IgD-negative memory B cell (primary cell): ENCODE results near the gene TBL1X. TPM values are rescaled to one million over a fixed set of nuclear protein-coding genes. Genes with fewer than 3 reads are reported as not detected.

Experiments used
- H3K27ac Mint-ChIP-seq, 3 donors: one replicate each; pipeline ENCODE4 v1.8.0; 2020 to 2022; ENCODE audit warnings: mild to moderate bottlenecking in 3 of 3, mixed read lengths in 3 of 3, moderate library complexity in 1 of 3
- H3K27me3 Mint-ChIP-seq: one replicate; pipeline ENCODE4 v1.8.0; 2021; ENCODE audit warnings: mixed read lengths
- H3K36me3 Mint-ChIP-seq: one replicate; pipeline ENCODE4 v1.8.0; 2020; ENCODE audit warnings: mild to moderate bottlenecking, mixed read lengths
- H3K4me1 Mint-ChIP-seq, 3 donors: one replicate each; pipeline ENCODE4 v1.8.0; 2020 to 2022; ENCODE audit warnings: mixed read lengths in 3 of 3, mild to moderate bottlenecking in 1 of 3
- H3K4me3 Mint-ChIP-seq, 4 donors: one replicate each; pipeline ENCODE4 v1.8.0; 2020 to 2022; ENCODE audit warnings: mild to moderate bottlenecking in 4 of 4, mixed read lengths in 4 of 4, moderate library complexity in 3 of 4
- H3K9me3 Mint-ChIP-seq, 3 donors: one replicate each; pipeline ENCODE4 v1.8.0; 2020 to 2021; ENCODE audit warnings: mixed read lengths in 3 of 3, mild to moderate bottlenecking in 1 of 3
- polyA plus RNA-seq: library from polyadenylated mRNA; unstranded; fragments of 300-500 nt; fragmentation: Illumina TruSeq; gene quantifications from one replicate; pipeline ENCODE4 v1.2.3, GENCODE V29; 2021

TBL1X gene
- polyA plus RNA-seq, 1 donor from 2014 or later: 11.5 TPM

DNA sequence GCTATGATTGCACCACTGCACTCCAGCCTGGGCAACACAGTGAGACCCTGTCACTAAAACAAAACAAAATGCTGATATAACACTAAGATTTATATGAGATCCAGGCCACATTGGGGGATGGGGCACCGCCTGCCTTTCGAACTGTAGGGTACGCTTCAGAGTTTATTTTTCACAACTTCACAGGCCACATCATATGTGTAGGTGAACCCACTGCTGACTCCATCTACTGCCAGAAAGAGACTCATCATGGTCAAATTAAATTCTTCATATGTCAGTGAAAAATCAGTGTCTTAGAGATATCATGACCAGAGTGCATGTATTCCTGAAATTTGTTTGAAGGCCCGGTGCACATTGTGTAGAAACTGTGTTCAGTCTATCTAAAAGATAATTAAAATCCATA lies 178.9 kb downstream of the TBL1X start:
- Mint-ChIP-seq H3K27ac (peak overlapping the region; percentile 5 to 51 (median 43)), H3K9me3 (no peaks in the 10 kb centered on the region), H3K4me1 (peaks cover 11 to 16% (median 11%) of the 10 kb centered on the region in 3 donors), H3K36me3 (peaks cover 8% of the 10 kb centered on the region), H3K4me3 (no peak overlapping the region), H3K27me3 (no peaks in the 10 kb centered on the region)

DNA sequence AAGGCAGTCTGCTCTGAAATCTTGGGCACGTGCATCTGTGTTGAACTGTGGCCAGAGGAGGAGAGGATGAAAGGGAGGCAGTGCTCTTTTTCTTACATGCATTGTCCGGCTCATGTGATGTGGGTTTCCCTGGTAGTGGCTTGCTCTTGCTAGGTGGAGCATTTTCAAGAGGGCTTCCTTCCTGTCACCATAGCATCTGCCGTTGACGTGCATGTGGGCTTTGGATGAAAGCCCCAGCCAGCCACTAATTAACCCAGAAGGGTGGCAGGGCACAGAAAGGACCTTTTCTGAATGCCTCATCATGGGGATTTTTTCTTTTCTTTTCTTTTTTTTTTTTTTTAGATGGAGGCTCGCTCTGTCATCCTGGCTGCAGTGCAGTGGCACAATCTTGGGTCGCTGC lies 179.5 kb downstream of the TBL1X start:
- Mint-ChIP-seq H3K4me1 (peaks cover 11 to 13% (median 11%) of the 10 kb centered on the region in 3 donors), H3K4me3 (peak overlapping the region in 1 of 4 donors; percentile 44), H3K9me3 (no peaks in the 10 kb centered on the region), H3K27ac (peak overlapping the region; percentile 5 to 51 (median 43)), H3K27me3 (no peaks in the 10 kb centered on the region), H3K36me3 (peaks cover 8% of the 10 kb centered on the region)

DNA sequence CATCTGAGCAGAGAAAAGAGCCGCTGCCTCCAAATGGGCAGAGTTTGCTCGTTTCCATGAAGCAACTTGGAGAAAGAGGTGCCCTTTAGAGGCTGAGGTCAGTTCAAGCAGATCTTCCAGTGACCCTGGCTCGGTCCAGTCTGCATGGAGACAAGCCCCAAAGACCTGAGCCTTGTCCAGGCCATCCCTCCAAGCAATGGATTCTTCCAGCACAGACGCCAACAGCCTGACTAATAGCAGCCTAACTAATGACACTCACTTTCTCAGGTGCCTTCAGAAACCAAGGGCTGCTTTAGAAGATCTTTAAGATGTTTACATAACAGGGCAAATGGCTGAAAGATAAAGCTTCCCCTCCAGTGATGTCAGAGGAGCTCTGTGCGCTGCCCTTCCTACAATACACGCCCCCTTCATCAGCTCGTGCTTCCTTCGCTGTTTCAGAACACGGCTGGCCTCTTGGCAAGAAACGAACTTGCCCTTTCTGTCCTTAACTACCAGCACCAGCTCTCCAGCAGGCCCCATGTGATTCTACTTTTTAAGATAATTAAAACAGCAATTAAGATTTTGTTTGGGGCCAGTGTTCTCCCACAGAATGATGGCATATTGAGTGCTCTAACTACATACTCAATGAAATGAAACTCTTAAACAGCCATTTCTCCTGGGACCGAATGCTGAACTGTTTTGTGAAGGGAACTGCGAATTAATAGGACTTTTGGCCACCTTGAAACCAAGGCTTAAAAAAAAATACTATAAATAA lies 181.8 kb downstream of the TBL1X start:
- H3K9me3 Mint-ChIP-seq: no peaks in the 10 kb centered on the region
- H3K4me1 Mint-ChIP-seq: peaks cover 11 to 15% (median 11%) of the 10 kb centered on the region in 3 donors
- no peaks in the 10 kb centered on the region for H3K27me3 Mint-ChIP-seq
- no peak overlapping the region for H3K4me3 Mint-ChIP-seq
- peaks cover 8% of the 10 kb centered on the region for H3K36me3 Mint-ChIP-seq
- H3K27ac Mint-ChIP-seq: no peak overlapping the region

DNA sequence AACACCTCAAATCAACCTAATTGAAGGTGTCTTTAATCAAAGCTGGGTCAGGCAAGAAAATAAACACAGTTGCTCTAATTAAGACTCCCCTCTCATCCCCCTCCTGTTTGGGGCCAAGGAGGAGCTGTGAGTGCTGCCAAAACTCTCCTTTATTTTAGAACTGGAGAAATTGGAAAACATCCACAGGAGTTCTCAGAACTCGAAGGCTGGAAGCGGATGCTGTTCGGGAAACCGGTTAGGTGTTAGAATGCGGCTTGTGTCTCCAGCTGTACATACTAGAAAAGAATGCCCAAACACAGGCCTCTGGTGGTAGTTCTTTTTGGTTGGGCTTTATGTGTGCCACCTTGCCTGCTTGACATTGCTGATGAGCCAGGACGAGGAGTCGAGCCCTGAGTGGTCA lies 182.6 kb downstream of the TBL1X start:
- H3K9me3 Mint-ChIP-seq: no peaks in the 10 kb centered on the region
- no peaks in the 10 kb centered on the region for H3K27me3 Mint-ChIP-seq
- H3K36me3 Mint-ChIP-seq: peaks cover 8% of the 10 kb centered on the region
- H3K4me3 Mint-ChIP-seq: no peak overlapping the region
- H3K27ac Mint-ChIP-seq: no peak overlapping the region
- H3K4me1 Mint-ChIP-seq: peaks cover 6 to 15% (median 12%) of the 10 kb centered on the region in 3 donors

DNA sequence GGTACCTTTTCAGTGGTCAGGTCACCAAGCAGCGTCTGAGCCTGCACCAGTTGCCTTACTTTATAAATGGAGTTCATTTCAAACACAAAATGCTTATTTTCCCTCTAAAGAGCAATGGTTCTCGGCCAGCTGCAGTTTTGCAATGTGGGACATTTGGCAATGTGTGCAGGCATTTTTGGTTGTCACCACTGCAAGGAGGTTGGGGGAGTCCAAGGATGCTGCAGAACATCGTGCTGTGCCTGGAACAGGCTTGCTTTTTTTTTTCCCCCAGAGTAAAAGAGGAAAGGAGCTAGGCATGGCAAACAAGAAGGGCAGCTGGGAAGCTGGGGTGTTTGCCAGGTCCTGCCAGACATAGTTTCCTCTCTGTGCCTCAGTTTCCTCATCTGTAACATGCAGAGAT lies 185.2 kb downstream of the TBL1X start:
- Mint-ChIP-seq H3K27ac (peak overlapping the region in 1 of 3 donors; percentile 75), H3K4me3 (no peak overlapping the region), H3K27me3 (no peaks in the 10 kb centered on the region), H3K9me3 (no peaks in the 10 kb centered on the region), H3K36me3 (peaks cover 4% of the 10 kb centered on the region), H3K4me1 (peaks cover 0 to 8% (median 7%) of the 10 kb centered on the region in 3 donors)

DNA sequence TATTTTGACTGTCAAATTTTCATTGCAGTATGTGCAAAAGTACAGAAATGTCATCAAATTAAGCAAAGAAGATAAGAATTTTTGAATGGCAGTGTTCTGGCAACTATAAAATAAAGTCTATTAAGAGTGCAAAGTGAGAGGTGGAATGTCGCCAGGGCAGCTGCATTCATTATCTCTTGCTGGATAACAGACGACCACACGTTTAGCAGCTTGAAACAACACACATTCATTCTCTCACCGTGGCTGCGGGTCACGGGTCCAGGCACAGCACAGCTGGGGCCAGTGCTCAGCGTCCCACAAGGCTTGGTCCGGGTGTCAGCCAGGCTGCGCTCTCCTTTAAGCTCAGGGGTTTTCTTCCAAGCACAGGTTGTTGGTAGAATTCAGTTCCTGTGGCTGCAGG lies 186.9 kb downstream of the TBL1X start:
- peaks cover 10 to 17% (median 15%) of the 10 kb centered on the region in 3 donors for H3K4me1 Mint-ChIP-seq
- H3K36me3 Mint-ChIP-seq: peaks cover 4% of the 10 kb centered on the region
- H3K4me3 Mint-ChIP-seq: no peak overlapping the region
- H3K27ac Mint-ChIP-seq: no peak overlapping the region
- H3K9me3 Mint-ChIP-seq: no peaks in the 10 kb centered on the region
- H3K27me3 Mint-ChIP-seq: no peaks in the 10 kb centered on the region

DNA sequence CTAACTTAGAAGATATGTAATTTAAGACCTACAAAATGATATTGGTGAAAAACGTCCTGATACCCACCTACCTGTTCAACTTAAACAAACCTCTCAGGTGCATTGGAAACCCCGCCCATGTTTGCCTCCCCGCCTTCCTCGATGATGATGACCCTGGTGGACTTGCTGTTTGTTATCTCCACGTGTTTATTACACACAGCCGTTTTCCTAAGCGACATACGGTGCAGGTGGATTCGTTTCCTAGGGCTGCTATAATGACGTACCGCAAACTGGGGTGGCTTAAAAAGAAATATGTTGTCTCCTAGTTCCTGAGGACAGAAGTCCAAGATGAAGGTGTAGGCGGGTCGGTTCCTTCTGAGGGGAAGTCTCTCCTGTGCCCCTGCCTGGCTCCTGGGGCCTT lies 190.1 kb downstream of the TBL1X start:
- no peak overlapping the region for H3K27ac Mint-ChIP-seq

DNA sequence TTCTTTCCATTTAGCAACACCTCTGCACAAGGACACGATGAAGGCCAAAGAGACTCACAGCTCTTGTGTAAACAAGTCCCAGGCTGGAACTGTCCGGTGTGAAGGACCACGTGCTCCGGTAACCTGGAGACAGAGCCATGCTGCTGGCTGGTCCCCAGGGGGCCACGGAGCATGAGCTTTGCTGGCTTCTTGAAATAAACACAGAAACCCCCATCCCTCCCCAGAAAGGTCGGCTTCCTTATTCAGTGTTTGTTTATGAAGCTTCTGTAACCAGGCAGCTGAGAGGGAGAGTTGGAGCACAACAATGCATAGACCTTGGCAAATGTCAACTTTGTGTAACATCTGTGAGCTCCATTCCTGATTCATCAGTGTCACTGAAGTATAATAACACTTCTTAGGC lies 191.4 kb downstream of the TBL1X start:
- H3K27ac Mint-ChIP-seq: peak overlapping the region; percentile 91 to 98 (median 94)
- peaks cover 0 to 4% (median 4%) of the 10 kb centered on the region in 3 donors for H3K9me3 Mint-ChIP-seq
- H3K4me3 Mint-ChIP-seq: peak overlapping the region in 3 of 4 donors; percentile 19 to 81 (median 65)
- H3K27me3 Mint-ChIP-seq: no peaks in the 10 kb centered on the region
- H3K36me3 Mint-ChIP-seq: peaks cover 11% of the 10 kb centered on the region
- H3K4me1 Mint-ChIP-seq: peaks cover 11 to 20% (median 12%) of the 10 kb centered on the region in 3 donors

More for the DNA sequence above, 190.1 kb downstream of the TBL1X start:
- Mint-ChIP-seq H3K27me3 (no peaks in the 10 kb centered on the region), H3K4me3 (no peak overlapping the region), H3K36me3 (peaks cover 11% of the 10 kb centered on the region), H3K4me1 (peaks cover 11 to 20% (median 12%) of the 10 kb centered on the region in 3 donors), H3K9me3 (peaks cover 0 to 4% (median 4%) of the 10 kb centered on the region in 3 donors)

DNA sequence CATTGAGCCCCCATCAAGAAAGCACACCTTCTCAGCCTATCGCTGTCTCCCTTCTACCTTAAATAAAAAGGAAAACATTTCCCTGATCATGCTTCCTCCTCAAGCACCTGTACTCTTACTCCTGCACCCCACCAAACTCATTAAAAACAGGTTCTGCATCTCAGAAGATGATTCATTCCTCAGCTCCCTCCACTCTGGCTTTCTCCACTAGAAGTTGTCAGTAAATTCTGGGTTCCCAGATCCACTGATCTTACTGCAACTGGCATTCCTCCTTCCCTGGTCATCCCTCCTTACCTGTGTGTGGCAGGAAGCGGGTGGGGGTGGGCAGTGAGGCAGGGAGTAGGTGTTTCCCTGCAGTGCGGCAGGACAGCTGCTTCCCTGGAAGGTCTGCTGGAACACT lies 192.0 kb downstream of the TBL1X start:
- H3K9me3 Mint-ChIP-seq: peaks cover 0 to 4% (median 4%) of the 10 kb centered on the region in 3 donors
- H3K27ac Mint-ChIP-seq: peak overlapping the region; percentile 91 to 98 (median 94)
- peaks cover 11 to 20% (median 12%) of the 10 kb centered on the region in 3 donors for H3K4me1 Mint-ChIP-seq
- no peaks in the 10 kb centered on the region for H3K27me3 Mint-ChIP-seq
- H3K36me3 Mint-ChIP-seq: peaks cover 11% of the 10 kb centered on the region
- peak overlapping the region in 3 of 4 donors; percentile 63 to 81 (median 65) for H3K4me3 Mint-ChIP-seq

DNA sequence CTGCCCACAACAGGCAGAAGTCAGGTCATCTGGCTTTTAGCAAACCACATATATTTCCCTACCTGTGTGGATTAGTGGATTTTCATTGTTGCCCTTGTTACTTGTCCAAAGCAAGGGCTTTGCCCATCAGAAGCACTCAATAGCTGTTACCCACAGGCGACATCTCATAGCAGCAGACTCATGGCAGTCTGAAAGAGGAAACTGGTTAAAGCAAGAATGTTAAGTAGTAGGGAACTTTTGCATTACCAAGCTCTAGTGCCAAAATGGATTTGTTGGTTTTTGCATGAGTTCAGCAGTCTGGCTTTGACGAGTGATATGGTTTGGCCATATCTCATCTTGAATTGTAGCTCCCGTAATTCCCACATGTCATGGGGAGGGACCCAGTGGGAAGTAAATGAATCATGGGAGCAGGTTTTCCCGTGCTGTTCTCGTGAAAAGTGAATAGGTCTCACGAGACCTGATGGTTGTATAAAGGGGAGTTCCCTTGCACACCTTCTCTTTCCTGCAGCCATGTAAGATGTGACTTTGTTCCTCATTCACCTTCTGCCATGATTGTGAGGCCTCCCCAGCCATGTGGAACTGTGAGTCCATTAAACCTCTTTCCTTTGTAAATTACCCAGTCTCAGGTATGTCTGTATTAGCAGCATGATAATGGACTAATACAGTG lies 192.9 kb downstream of the TBL1X start:
- Mint-ChIP-seq H3K36me3 (peaks cover 11% of the 10 kb centered on the region), H3K4me1 (peaks cover 11 to 20% (median 11%) of the 10 kb centered on the region in 3 donors), H3K4me3 (peak overlapping the region in 2 of 4 donors; percentile 11 to 81), H3K27me3 (no peaks in the 10 kb centered on the region), H3K27ac (peak overlapping the region; percentile 91 to 98 (median 94)), H3K9me3 (peaks cover 0 to 4% (median 4%) of the 10 kb centered on the region in 3 donors)

DNA sequence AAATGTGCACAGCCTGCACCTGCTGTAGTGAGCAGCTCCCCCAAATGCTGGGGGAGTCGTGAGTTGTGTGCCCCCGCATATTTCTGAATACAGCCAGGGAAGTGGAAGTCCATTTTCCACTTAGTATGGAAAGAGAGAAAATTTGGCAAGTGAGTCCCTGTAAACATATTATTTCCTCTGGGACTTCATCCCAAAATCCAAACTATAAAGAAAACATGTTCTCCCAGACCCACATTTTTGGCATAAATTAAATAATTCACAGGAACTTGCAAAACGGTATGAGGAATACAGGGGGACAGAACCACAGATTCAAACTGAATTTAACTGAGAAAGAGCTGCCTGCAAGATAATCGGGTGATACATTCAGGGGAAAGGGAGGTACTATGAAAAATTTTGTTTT lies 193.6 kb downstream of the TBL1X start:
- Mint-ChIP-seq H3K27ac (peak overlapping the region in 2 of 3 donors; percentile 88 to 94), H3K4me1 (peaks cover 11 to 20% (median 11%) of the 10 kb centered on the region in 3 donors), H3K27me3 (no peaks in the 10 kb centered on the region), H3K36me3 (peaks cover 11% of the 10 kb centered on the region), H3K9me3 (peaks cover 0 to 4% (median 4%) of the 10 kb centered on the region in 3 donors), H3K4me3 (no peak overlapping the region)

DNA sequence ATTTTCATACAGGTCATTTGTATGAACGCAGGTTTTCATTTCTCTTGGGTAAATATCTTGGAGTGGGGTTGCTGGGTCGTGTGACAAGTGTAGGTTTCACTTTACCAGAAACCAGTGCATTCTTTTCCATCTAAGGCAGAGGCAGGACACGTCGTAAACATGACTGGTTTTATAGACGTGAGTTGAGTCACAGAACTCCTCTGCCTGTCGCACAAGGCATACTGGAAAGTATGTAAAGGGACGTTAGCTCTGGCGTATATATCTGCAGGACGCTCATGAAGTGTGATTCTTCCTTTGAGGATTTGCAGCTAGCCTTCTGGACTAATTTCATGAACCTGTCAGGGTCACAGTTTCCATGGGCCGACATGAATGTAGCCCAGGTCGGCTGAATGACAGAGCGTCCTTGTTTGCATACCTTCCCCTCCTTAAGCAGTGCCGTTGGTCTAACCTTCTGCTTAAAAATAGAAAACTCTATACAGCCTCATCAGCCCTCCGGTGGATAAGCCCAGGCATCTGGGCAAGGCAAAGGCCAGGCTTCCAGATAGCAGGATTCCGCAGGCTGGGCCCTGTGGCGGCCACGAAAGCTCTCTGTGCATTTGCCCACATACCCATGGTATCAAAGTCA lies 194.8 kb downstream of the TBL1X start:
- H3K4me3 Mint-ChIP-seq: no peak overlapping the region
- peaks cover 7% of the 10 kb centered on the region for H3K36me3 Mint-ChIP-seq
- peaks cover 9 to 20% (median 11%) of the 10 kb centered on the region in 3 donors for H3K4me1 Mint-ChIP-seq

DNA sequence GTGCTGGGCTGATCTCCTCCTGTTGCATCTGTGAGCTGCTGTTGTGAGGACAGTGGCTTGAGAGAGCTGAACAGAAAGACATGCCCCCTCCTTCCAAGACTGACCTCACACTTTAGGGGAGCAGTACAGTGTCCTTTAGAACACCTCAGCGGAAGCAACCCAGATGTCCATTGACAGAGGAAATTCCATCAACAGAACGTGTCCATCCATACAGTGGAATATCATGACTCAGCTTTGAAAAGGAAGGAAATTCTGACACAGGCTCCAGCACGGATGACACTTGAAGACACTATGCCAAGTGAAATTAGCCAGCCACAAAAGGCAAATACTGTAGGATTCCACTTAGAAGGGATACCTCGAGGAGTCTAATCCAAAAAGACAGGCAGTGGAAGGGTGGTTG lies 197.3 kb downstream of the TBL1X start:
- H3K9me3 Mint-ChIP-seq: peaks cover 0 to 4% (median 4%) of the 10 kb centered on the region in 3 donors
- peak overlapping the region in 1 of 4 donors; percentile 53 for H3K4me3 Mint-ChIP-seq
- H3K27ac Mint-ChIP-seq: no peak overlapping the region
- H3K27me3 Mint-ChIP-seq: no peaks in the 10 kb centered on the region
- H3K36me3 Mint-ChIP-seq: peaks cover 7% of the 10 kb centered on the region
- peaks cover 0 to 8% (median 2%) of the 10 kb centered on the region in 3 donors for H3K4me1 Mint-ChIP-seq

More for the DNA sequence above, 194.8 kb downstream of the TBL1X start:
- peak overlapping the region in 1 of 3 donors; percentile 41 for H3K27ac Mint-ChIP-seq
- no peaks in the 10 kb centered on the region for H3K27me3 Mint-ChIP-seq
- peaks cover 0 to 4% (median 4%) of the 10 kb centered on the region in 3 donors for H3K9me3 Mint-ChIP-seq

DNA sequence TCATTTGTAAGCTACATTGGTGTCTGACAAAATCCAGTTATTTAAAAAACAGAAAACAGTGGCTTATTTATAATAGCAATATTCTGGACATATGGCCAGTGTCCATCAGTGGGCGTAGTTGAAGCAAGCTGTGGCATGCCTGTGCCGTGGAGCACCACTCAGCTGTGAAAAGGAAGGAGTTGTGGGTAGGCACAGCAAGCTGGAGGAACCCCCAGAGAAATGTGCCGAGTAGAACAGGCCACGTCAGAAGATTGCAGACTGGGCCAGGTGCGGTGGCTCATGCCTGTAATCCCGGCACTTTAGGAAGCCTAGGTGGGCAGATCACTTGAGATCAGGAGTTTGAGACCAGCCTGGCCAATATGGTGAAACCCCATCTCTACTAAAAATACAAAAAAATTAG lies 198.4 kb downstream of the TBL1X start:
- Mint-ChIP-seq H3K4me1 (peaks cover 2 to 4% (median 2%) of the 10 kb centered on the region in 3 donors), H3K27ac (peak overlapping the region in 1 of 3 donors; percentile 6), H3K36me3 (peaks cover under 1% of the 10 kb centered on the region), H3K27me3 (no peaks in the 10 kb centered on the region), H3K9me3 (peaks cover 0 to 2% (median under 1%) of the 10 kb centered on the region in 3 donors), H3K4me3 (no peak overlapping the region)

DNA sequence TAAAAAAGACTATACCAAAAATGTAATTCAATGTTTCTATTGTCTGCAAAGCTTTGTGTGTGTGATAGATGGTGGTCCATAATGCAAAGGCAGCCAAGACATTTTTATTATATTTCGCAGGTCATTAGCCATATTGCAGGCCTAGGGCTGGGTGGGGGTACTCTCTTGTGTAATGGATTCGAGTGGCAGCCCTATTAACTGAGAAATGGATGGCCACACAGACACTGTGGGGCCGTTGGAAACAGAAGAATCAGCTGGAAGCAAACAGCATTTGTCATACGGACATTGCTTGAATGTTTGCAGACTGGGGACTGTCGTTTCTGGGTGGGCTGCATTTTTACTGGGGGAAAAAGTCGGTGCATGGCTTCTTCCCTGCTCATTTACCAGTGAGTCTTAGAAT lies 199.4 kb downstream of the TBL1X start:
- Mint-ChIP-seq H3K4me3 (no peak overlapping the region), H3K4me1 (peaks cover 2 to 12% (median 6%) of the 10 kb centered on the region in 3 donors), H3K27ac (peak overlapping the region in 1 of 3 donors; percentile 21), H3K27me3 (no peaks in the 10 kb centered on the region), H3K36me3 (no peaks in the 10 kb centered on the region), H3K9me3 (no peaks in the 10 kb centered on the region)
